SK-N-SH treated with all-trans-retinoic acid at 6 μM for 48 hours (cell line): ENCODE measurements around the gene MXD1.

ENCODE experiments used
- ATAC-seq: fragments of 200-7000 bp; cut with Tn5 transposase; 3 replicates; pipeline ENCODE4 v1.9.1; 2020; ENCODE audit warnings: mild to moderate bottlenecking, moderate library complexity
- BACH2 ChIP-seq: fragments of 250-450 bp; sonication (Bioruptor Pico); IDR thresholded peaks from 2 replicates; pipeline ENCODE4 v1.9.0; 2021; ENCODE audit warnings: mild to moderate bottlenecking, borderline replicate concordance
- ESRRG ChIP-seq: fragments of 250-450 bp; sonication (Bioruptor Pico); IDR thresholded peaks from 2 replicates; pipeline ENCODE4 v1.6.1; 2021; ENCODE audit warnings: mild to moderate bottlenecking
- GLIS3 ChIP-seq: fragments of 250-450 bp; sonication (Bioruptor Pico); IDR thresholded peaks from 2 replicates; pipeline ENCODE4 v1.5.0; 2020; ENCODE audit warnings: mild to moderate bottlenecking, moderate library complexity
- ISL1 ChIP-seq: fragments of 250-450 bp; sonication (Bioruptor Pico); IDR thresholded peaks from 2 replicates; pipeline ENCODE4 v2.1.2; 2022; ENCODE audit warnings: mild to moderate bottlenecking, moderate library complexity
- SNAI2 ChIP-seq: fragments of 250-450 bp; sonication (Bioruptor Pico); IDR thresholded peaks from 2 replicates; pipeline ENCODE4 v1.5.0; 2020; ENCODE audit warnings: mild to moderate bottlenecking, moderate library complexity
- TCF4 ChIP-seq: fragments of 250-450 bp; sonication (Bioruptor Pico); IDR thresholded peaks from 2 replicates; pipeline ENCODE4 v1.8.0; 2021; ENCODE audit warnings: mild to moderate bottlenecking, moderate library complexity, borderline replicate concordance
- ZC3H10 ChIP-seq: fragments of 250-450 bp; sonication (Bioruptor Pico); IDR thresholded peaks from 2 replicates; pipeline ENCODE4 v1.5.1; 2021; ENCODE audit warnings: mild to moderate bottlenecking, moderate library complexity
- ZFP3 ChIP-seq: fragments of 250-450 bp; sonication (Bioruptor Pico); IDR thresholded peaks from 2 replicates; pipeline ENCODE4 v1.5.0; 2020; ENCODE audit warnings: mild to moderate bottlenecking, moderate library complexity
- ZNF565 ChIP-seq: fragments of 450-650 bp; formaldehyde crosslinking; conservative IDR thresholded peaks from 2 replicates; pipeline ENCODE4 v1.5.0; 2020; ENCODE audit warnings: low read depth, mild to moderate bottlenecking, moderate library complexity
- ZNF8 ChIP-seq: fragments of 450-650 bp; formaldehyde crosslinking; IDR thresholded peaks from 2 replicates; pipeline ENCODE4 v1.5.0; 2020; ENCODE audit warnings: mild to moderate bottlenecking, moderate library complexity
- TF ChIP-seq, protein P1 (sequence below): fragments of 250-450 bp; sonication (Bioruptor Pico); IDR thresholded peaks from 2 replicates; pipeline ENCODE4 v1.8.0; 2021; ENCODE audit warnings: low read depth, mild to moderate bottlenecking, moderate library complexity, borderline replicate concordance
- TF ChIP-seq, protein P2 (sequence below): fragments of 250-450 bp; sonication (Bioruptor Pico); IDR thresholded peaks from 2 replicates; pipeline ENCODE4 v1.5.1; 2020; ENCODE audit warnings: low read depth, mild to moderate bottlenecking, moderate library complexity
- TF ChIP-seq, protein P3 (sequence below): fragments of 250-450 bp; sonication (Bioruptor Pico); IDR thresholded peaks from 2 replicates; pipeline ENCODE4 v1.8.0; 2020; ENCODE audit warnings: mild to moderate bottlenecking, moderate library complexity, borderline replicate concordance
- TF ChIP-seq, protein P4 (sequence below): fragments of 250-450 bp; sonication (Bioruptor Pico); IDR thresholded peaks from 2 replicates; pipeline ENCODE4 v1.5.1; 2021; ENCODE audit warnings: mild to moderate bottlenecking, moderate library complexity
- TF ChIP-seq, protein P5 (sequence below): fragments of 250-450 bp; sonication (Bioruptor Pico); IDR thresholded peaks from 2 replicates; pipeline ENCODE4 v1.5.0; 2020; ENCODE audit warnings: mild to moderate bottlenecking, moderate library complexity

Gene MXD1

DNA sequence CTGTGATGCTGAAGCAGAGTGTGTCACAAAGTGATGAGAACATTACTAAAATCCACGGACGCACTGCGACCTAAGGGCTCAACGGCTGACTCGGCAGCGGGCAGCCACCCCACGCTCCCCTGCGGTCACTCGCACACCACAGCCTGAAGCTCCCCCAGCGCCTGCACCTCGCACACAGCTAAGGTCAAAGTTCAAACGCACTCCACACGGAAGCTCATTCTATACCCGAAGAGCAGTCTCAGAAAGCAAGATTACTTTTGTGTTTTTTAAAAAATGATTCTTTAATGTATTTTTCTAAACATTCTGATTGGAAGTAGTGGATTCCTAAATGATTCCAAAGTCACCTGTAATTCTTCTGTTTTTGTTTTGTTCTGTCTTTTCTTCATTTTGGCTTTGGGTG lies 24.8 kb downstream of the MXD1 start:
- no peak for TF ChIP-seq ZFP3 (CRISPR knock-in tag)
- TF ChIP-seq ESRRG: no peak
- no peak for TF ChIP-seq BACH2 (CRISPR knock-in tag)
- no peak for TF ChIP-seq ZC3H10 (CRISPR knock-in tag)
- TF ChIP-seq, protein P1, sequence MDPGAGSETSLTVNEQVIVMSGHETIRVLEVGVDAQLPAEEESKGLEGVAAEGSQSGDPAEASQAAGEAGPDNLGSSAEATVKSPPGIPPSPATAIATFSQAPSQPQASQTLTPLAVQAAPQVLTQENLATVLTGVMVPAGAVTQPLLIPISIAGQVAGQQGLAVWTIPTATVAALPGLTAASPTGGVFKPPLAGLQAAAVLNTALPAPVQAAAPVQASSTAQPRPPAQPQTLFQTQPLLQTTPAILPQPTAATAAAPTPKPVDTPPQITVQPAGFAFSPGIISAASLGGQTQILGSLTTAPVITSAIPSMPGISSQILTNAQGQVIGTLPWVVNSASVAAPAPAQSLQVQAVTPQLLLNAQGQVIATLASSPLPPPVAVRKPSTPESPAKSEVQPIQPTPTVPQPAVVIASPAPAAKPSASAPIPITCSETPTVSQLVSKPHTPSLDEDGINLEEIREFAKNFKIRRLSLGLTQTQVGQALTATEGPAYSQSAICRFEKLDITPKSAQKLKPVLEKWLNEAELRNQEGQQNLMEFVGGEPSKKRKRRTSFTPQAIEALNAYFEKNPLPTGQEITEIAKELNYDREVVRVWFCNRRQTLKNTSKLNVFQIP: no peak
- no peak for TF ChIP-seq GLIS3
- no peak for TF ChIP-seq ZNF8 (CRISPR knock-in tag)
- no peak for ATAC-seq

DNA sequence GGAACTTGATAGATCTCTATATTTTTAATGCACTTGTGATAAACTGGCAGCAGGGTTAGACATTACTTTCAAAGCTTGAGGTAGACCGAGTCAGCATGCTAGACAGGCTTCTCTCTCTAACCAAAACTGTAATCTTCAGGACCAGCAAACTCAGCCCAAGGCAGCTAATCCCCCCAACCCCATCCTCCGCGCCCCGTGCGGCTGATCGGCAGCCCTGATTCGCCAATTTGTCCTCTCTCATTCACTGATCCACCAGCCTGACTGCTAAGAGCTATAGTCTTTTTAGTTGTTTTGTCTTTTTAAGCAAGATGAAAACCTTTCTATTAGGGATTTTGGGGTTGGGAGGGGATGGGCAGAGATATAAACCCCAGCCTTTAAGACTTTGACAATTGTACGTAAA lies 25.8 kb downstream of the MXD1 start:
- ATAC-seq: no peak
- no peak for TF ChIP-seq GLIS3
- no peak for TF ChIP-seq SNAI2 (CRISPR knock-in tag)
- TF ChIP-seq, protein P2, sequence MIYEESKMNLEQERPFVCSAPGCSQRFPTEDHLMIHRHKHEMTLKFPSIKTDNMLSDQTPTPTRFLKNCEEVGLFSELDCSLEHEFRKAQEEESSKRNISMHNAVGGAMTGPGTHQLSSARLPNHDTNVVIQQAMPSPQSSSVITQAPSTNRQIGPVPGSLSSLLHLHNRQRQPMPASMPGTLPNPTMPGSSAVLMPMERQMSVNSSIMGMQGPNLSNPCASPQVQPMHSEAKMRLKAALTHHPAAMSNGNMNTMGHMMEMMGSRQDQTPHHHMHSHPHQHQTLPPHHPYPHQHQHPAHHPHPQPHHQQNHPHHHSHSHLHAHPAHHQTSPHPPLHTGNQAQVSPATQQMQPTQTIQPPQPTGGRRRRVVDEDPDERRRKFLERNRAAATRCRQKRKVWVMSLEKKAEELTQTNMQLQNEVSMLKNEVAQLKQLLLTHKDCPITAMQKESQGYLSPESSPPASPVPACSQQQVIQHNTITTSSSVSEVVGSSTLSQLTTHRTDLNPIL (CRISPR knock-in tag): no peak
- TF ChIP-seq, protein P3, sequence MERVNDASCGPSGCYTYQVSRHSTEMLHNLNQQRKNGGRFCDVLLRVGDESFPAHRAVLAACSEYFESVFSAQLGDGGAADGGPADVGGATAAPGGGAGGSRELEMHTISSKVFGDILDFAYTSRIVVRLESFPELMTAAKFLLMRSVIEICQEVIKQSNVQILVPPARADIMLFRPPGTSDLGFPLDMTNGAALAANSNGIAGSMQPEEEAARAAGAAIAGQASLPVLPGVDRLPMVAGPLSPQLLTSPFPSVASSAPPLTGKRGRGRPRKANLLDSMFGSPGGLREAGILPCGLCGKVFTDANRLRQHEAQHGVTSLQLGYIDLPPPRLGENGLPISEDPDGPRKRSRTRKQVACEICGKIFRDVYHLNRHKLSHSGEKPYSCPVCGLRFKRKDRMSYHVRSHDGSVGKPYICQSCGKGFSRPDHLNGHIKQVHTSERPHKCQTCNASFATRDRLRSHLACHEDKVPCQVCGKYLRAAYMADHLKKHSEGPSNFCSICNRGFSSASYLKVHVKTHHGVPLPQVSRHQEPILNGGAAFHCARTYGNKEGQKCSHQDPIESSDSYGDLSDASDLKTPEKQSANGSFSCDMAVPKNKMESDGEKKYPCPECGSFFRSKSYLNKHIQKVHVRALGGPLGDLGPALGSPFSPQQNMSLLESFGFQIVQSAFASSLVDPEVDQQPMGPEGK (CRISPR knock-in tag): no peak
- TF ChIP-seq ZNF565 (CRISPR knock-in tag): no peak
- TF ChIP-seq, protein P4, sequence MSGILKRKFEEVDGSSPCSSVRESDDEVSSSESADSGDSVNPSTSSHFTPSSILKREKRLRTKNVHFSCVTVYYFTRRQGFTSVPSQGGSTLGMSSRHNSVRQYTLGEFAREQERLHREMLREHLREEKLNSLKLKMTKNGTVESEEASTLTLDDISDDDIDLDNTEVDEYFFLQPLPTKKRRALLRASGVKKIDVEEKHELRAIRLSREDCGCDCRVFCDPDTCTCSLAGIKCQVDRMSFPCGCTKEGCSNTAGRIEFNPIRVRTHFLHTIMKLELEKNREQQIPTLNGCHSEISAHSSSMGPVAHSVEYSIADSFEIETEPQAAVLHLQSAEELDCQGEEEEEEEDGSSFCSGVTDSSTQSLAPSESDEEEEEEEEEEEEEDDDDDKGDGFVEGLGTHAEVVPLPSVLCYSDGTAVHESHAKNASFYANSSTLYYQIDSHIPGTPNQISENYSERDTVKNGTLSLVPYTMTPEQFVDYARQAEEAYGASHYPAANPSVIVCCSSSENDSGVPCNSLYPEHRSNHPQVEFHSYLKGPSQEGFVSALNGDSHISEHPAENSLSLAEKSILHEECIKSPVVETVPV (CRISPR knock-in tag): no peak

DNA sequence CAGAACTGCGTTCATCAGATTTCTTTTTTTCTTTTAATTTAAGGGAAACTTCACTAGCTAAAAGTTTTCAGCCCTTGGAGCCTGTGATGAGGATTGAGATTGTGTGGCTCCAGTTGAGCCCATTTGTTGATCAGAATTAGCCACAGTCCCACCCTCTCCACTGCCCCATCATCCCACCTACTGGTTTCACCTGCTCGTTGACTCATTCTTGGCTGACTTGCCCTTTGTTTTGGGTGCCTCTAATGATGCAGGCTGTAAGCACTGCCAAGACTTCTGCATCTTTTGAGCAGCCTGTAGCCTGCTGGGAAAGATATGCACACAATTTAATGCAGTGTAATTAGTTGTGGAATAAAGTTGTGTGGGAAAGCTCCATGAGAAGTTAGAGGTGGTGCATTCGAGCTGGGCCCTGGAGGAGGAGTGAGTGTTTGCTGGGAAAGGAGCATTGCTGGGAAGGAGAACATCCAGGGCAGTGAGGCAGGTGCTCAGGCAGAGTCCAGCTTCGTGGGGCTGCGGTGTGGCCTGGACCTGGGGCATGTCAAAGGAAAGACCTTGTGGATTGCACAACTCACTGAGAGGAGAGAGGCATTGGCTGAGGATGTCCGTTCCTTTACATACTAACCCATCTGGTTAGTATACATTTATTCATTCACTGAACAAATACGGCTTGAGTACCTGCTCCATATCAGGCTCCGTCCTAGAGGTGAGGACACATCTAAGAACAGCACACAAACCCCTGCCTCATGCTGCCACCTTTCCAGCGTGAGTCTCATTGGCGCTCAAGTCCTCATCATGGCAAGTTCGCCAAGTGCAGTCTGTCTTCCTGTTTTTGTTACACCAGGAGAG lies 28.3 kb downstream of the MXD1 start:
- ATAC-seq: no peak
- TF ChIP-seq ZFP3 (CRISPR knock-in tag) (no peak), ISL1 (no peak), TCF4 (CRISPR knock-in tag) (no peak), ZNF565 (CRISPR knock-in tag) (no peak), SNAI2 (CRISPR knock-in tag) (no peak), ZNF8 (CRISPR knock-in tag) (no peak)
- TF ChIP-seq, protein P1: no peak
- TF ChIP-seq, protein P4 (CRISPR knock-in tag): no peak
- TF ChIP-seq, protein P3 (CRISPR knock-in tag): no peak
- TF ChIP-seq, protein P2 (CRISPR knock-in tag): no peak
- TF ChIP-seq, protein P5, sequence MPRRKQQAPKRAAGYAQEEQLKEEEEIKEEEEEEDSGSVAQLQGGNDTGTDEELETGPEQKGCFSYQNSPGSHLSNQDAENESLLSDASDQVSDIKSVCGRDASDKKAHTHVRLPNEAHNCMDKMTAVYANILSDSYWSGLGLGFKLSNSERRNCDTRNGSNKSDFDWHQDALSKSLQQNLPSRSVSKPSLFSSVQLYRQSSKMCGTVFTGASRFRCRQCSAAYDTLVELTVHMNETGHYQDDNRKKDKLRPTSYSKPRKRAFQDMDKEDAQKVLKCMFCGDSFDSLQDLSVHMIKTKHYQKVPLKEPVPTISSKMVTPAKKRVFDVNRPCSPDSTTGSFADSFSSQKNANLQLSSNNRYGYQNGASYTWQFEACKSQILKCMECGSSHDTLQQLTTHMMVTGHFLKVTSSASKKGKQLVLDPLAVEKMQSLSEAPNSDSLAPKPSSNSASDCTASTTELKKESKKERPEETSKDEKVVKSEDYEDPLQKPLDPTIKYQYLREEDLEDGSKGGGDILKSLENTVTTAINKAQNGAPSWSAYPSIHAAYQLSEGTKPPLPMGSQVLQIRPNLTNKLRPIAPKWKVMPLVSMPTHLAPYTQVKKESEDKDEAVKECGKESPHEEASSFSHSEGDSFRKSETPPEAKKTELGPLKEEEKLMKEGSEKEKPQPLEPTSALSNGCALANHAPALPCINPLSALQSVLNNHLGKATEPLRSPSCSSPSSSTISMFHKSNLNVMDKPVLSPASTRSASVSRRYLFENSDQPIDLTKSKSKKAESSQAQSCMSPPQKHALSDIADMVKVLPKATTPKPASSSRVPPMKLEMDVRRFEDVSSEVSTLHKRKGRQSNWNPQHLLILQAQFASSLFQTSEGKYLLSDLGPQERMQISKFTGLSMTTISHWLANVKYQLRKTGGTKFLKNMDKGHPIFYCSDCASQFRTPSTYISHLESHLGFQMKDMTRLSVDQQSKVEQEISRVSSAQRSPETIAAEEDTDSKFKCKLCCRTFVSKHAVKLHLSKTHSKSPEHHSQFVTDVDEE (CRISPR knock-in tag): no peak
